Stimulated activated CD4-positive, alpha-beta T cell treated with anti-CD3 and anti-CD28 coated beads, Interleukin-4, amount 100 ng/mL, for 48 hours (primary cell): ENCODE measurements around the gene MAG.

Experiments used
- DNase-seq, 2 donors: peaks; one replicate each; pipeline ENCODE4 v3.0.0-alpha.2; 2020; ENCODE audit warnings: low read depth in 2 of 2

Gene MAG

DNA sequence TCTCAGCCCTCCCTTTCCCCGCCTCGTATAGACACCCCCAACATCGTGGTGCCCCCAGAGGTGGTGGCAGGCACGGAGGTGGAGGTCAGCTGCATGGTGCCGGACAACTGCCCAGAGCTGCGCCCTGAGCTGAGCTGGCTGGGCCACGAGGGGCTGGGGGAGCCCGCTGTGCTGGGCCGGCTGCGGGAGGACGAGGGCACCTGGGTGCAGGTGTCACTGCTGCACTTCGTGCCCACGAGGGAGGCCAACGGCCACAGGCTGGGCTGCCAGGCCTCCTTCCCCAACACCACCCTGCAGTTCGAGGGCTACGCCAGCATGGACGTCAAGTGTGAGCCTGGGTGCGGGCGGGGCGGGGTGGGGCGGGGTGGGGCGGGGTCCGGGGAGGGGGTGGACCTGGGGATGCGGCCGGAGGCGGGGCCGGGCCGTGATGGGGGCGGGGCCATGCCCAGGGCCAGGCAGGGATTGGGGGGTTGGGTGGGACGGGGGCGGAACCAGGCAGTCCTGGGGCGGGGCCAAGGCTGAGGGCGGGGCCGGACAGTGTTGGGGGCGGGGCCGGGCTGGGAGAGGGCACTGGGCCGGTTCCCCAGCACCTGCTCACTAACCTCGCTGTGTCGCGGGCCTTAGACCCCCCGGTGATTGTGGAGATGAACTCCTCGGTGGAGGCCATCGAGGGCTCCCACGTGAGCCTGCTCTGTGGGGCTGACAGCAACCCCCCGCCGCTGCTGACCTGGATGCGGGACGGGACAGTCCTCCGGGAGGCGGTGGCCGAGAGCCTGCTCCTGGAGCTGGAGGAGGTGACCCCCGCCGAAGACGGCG is 7.8 kb downstream of the MAG start:
- DNase-seq = no peak

DNA sequence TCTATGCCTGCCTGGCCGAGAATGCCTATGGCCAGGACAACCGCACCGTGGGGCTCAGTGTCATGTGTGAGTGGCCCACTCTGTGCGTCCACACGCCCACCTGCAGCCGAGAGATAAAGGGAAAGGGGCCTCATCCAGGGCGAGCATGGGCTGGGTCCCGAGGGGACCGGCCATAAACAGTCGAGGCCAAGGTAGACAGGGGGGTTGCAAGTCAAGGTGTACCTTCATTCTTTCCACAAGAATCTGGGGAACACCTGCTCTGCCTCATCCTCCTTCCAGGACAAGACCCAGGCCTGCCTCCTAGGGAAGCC is 8.3 kb downstream of the MAG start:
- DNase-seq = no peak

DNA sequence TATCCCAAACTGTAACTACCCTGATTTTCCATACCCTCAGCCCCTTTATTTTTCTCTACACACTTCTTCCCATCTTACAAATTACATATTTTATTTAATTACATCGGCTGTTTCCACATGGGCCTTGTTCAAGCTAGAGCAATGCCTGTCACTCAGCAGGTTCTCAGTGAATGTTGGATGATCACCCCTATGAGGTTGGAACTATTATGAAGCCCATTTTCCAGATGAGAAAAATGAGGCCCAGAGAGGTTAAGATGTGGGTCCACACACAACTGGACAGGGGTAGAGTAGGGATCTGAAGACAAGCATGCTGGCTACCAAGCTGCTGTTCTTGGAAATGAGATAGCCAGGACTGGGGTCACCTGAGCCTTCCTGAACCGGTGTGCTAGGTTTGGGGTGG is 10.0 kb downstream of the MAG start:
- DNase-seq = no peak

DNA sequence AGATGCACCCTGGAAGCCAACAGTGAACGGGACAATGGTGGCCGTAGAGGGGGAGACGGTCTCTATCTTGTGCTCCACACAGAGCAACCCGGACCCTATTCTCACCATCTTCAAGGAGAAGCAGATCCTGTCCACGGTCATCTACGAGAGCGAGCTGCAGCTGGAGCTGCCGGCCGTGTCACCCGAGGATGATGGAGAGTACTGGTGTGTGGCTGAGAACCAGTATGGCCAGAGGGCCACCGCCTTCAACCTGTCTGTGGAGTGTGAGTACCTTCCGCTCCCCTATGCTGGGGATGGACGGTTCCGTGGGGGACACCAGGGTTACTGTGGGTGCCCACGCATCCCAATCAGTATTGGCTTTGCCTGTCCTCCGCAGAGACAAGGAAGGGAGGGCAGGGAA is 10.5 kb downstream of the MAG start:
- no peak for DNase-seq

DNA sequence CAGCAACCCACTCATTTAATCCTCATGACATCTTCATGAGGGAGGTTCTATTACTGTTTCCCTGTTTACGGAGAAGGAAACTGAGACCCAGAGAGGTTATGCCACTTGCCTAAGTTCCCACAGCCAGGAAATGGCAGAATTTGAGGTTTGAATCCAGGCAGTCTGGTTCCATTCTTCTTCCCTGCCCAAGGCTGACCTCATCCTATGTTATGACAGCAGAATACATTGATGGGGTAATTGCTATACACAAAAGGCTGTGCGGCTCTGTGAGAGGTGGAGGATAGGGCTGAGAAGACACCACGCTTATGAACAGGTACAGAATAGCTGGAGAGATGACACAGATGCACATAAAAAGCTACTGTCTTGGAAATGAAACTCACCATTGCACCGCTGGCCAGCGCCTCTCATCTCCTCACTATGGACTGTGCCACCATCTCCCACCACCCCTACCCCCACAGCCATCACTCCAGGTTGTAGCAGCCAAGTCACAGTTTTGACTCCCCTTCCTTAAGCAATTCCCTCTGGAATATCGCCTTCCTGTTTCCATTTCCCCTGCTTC is 11.5 kb downstream of the MAG start:
- DNase-seq = no peak

DNA sequence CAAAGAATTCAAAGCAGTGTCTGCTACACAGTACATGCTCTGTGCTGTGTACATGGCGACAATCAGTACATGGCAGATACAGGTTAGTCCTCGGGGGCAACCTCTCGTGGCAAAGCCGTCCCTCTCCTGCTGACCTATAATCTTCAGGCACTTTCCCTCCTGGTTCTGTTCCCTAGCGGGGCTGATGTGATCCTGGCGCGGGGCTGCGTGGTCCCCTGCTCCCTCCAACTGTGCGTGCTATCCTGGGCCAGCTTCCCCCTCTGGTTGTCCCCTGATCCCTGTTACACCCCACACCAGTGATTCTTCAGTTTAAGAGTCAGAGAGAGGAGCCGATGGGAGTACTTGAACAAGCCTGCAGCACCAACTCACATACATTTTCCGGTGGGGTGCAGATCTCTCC is 12.1 kb downstream of the MAG start:
- no peak for DNase-seq

DNA sequence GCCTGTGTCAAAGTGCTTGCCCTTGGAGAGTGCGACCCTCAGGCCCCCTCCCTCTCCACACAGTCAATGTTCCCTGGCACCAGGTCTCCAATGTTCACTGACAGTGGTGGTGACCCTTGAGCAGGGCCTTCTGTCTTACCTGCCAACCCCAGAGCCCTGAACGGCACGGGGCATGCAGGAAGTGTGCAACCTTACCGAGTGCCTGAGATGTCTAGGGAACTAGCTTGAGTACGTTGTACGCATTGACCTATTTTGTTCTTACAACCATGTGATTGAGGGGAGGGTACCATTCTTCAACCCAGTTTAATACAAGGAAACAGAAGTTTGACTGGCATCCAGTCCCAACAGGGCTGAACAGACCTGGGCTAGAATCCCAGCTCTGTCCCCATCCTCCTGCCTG is 13.2 kb downstream of the MAG start:
- no peak for DNase-seq

DNA sequence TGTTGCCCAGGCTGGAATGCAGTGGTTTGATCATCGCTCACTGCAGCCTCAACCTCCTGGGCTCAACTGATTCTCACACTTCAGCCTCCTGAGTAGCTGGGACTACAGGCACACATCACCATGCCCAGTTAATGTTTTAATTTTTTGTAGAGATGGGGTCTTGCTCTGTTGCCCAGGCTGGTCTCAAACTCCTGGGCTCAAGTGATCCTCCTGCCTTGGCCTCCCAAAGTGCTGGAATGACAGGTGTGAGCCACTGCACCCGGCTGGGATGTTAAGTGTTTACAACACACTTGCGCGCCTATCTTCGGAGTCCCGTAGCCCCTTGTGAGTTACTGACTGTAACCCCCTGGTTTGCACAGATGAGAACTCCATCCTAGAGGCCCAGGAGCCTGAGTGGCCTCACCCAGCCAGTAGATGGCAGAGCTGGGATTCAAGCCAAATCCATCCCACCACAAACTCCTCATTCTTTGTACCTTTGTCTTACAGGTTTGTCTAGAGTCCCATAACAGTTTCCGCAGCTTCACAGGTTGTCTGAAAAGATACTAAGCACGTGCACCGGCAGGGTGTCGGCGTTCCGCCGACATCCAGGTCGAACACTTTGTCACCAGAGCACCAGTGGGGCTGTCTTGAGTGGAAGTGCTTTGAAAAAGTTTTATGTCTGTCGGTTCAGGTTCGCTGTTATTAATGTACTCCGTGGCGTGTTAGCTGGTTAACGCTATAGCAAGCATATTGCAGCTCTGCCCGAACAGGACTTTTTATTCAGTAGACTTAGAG is 14.7 kb downstream of the MAG start:
- DNase-seq = no peak

DNA sequence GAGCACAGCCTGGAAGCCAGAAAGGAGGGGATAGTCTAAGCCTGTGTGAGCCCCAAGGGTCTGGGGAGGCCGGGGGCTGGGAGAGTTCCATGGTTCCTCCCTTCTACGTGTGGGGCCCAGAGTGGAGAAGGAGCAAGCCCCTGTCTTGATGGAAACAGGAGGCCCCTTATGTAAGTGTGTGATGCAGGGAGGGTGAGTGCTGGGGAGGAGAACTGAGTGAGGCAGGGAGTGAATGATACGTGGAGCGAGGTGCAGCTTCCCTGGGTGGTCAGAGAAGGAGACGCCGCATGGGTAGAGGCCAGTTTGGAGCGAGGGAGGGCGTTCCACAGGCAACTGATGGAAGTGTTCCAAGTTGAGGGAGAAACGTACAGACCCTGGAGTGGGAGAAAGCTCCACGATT is 16.0 kb downstream of the MAG start:
- DNase-seq = no peak

DNA sequence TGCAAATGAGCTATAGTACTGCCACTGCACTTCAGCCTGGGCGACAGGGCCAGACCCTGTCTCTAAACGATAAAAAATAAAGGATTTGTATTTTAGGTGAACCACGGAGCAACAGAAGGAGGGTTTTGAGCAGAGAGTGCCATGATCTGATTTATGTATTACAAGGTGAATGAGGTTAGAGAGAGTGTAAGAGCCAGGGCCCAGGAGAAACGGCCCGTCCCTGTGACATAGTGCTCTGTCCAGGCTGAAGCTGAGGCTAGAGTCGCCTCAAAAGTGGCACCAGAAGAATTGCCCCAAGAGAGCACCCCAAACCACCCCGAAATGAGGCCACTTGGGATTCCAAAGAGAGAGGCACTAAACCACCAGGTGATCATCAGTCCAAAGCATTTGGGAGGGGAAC is 16.9 kb downstream of the MAG start:
- no peak for DNase-seq

DNA sequence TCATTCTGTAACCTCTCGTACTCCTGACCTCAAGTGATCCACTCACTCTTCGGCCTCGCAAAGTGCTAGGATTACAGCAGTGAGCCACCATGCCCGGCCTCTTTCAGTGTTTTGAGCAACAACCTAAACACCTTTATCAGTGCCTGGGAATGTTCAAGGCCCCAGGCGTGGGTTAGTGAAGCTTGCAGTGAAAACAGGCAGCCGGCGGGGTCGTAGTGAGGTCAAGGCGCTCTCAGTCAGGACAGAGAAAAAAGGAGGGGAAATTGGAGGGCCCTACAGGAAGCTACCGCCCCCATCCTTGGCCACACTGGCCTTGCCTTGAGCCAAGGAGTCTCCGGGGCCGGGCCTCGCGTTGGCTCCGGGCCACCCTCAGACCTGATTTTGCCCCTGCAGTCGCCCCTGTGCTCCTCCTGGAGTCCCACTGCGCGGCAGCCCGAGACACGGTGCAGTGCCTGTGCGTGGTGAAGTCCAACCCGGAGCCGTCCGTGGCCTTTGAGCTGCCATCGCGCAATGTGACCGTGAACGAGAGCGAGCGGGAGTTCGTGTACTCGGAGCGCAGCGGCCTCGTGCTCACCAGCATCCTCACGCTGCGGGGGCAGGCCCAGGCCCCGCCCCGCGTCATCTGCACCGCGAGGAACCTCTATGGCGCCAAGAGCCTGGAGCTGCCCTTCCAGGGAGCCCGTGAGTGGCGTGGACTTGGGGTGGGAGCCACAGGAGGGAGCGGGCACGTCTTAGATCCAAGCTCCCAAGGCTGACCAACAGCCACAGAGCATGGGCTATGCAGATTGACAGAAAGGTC is 17.7 kb downstream of the MAG start:
- no peak for DNase-seq

DNA sequence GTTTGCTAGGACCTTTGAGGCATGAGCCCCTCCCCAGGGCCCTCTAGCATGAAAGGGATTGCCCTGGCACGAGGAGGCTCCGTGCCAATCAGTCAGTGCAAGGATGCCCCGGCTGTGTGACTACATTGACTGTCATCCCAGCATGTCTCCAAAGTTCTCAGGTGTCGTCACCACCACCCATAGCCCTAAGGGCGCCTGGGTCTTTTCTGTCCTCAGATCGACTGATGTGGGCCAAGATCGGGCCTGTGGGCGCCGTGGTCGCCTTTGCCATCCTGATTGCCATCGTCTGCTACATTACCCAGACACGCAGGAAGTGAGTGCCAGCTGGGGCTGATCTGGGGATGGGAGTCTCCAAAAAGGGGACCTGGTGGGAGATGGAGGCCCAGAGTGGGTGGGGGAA is 18.4 kb downstream of the MAG start:
- DNase-seq = no peak

DNA sequence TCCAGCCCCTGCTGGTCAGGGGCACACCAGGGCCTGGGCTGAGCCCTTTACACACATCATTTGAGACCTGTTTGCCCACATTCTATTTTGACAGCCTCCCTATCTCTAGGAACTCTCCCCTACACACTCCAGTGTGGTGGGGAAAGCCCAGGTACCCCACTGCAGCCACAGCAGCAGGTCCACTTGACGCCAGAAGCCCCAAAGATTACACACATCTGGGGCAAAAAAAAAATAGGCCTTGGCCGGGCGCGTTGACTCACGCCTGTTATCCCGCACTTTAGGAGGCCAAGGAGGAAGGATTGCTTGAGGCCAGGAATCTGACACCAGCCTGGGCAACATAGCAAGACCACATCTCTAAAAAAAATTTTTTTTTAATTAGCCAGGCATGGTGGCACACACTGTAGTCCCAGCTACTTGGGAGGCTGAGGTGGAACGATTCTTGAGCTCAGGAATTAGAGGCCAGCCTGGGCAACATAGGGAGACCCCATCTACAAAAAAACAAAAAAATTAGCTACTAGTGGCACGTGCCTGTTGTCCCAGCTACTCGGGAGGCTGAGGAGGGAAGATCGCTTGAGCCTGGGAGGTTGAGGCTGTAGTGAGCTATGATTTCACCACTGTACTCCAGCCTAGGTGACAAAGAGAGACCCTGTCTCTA is 19.0 kb downstream of the MAG start:
- no peak for DNase-seq

DNA sequence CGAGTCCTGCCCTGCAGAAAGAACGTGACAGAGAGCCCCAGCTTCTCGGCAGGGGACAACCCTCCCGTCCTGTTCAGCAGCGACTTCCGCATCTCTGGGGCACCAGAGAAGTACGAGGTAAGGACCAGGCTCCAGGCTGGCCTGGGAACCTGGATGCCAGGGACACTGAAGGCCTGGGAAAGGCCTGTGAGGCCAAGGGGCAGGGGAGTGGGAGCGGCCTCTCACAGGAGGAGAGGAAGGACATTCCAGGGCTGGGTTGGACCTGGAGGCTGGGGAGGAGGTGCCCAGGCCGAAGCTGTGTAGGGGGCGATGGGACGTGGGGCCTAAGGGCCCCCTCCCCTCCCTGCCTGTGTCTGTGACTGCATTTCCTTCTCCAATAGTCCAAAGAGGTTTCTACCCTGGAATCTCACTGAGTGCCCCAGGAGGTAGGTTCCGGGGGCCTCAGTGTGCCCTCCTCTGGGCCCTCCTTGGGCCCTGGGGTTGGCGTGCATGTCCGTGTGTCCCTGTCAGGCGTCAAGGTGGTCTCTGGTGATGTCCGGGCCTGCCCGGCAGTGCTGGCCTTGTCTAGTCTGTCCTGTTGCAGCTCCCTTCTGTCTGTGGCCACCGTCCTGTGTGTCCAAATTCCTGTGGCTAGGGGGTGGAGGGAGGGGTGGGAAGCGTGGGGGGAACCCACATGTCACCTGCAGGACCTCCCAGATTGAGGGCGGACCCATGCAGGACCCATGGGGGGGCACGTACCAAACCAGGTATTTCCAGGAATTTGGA is 20.1 kb downstream of the MAG start:
- no peak for DNase-seq

DNA sequence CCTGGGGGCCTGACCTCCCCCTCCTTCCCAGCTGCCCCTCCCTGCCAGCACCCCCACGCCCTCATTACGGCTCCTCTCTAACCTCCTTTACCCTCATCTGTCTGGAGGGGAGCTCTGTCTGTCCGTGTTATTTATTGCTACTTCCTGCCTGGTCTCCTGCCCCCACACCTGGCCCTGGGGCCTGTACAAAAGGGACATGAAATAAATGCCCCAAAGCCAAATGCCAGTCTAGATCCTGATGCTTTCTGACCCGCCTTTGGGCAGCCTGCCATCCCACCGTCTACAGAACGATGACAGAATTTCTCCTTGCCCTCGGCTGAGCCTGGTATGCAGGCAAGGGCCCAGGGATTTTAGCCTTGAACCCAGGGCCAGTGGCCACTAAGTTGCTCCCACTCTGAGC is 21.6 kb downstream of the MAG start:
- no peak for DNase-seq

DNA sequence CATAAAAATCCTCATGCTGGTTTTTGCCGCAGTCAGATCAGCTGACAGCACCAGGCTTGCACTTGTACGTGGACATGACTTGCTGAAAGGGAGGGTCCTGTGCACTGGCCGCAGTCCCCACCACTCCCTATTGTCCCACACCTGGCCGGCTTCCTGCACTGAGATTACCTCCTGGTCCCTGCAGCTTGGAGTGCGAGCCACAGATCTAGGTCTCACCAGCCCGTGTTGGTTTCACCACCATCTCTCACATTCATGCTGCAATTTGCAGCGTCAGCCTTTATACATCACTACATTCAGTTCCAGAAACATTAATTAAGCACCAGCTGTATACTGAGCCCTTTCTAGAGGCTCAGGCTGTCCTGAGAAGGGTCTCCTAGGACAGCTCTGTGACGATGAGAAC is 22.1 kb downstream of the MAG start:
- no peak for DNase-seq

DNA sequence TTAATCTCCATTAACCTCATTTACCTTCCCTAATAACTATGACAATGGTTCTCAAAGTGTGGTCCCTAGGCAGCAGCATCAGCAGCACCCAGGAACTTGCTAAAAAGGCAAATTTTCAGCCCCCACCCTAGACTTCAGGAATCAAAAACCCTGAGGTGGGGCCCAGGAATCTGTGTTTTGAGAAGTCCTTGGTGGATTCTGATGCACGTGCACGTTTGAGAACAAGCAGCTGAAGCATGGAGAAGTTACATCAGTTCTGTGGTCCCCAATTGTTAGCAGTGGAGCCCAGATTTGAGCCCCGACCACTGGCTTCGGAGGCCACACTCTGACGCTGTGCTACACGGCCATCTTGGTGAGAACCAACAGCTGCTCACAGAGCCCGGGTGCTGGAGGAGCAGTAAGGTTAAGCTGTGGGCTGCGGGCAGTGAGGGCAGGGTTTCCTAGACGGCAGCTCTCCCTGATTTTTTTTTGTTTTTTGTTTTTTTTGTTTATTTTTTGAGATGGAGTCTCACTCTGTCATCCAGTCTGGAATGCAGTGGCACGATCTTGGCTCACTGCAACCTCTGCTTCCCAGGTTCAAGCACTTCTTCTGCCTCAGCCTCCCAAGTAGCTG is 23.0 kb downstream of the MAG start:
- DNase-seq = no peak

DNA sequence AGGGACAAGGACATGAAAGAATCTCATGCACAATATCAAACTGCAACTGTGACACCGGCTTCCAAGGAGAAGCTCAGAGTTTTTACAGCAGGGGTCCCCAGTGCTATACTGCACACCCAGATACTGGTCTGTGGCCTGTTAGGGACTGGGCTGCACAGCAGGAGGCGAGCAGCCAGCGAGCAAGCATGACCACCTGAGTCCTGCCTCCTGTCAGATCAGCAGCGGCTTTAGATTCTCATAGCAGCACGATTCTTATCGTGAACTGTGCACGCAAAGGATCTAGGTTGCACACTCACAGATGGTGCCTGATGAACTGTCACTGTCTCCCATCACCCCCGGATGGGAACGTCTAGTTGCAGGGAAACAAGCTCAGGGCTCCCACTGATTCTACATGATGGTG is 23.9 kb downstream of the MAG start:
- DNase-seq = no peak

DNA sequence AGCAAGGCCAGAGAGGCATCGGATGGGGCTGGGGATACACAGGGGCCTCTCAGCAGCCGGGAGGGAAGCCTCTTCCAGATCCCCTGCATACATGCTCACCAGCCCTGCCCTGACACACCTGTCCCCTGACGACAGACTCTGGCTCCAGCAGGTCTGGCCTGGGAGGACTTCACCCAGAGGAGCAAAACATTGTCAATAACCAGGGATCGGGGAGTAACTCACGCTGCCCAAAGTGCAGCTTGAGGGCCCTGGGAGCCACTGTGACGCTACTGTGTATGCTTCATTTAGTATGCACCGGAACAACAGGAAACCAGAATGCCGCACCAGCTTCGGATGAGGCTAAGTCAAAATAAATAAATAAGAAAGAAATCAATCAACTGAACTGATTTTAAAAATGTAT is 24.6 kb downstream of the MAG start:
- no peak for DNase-seq

DNA sequence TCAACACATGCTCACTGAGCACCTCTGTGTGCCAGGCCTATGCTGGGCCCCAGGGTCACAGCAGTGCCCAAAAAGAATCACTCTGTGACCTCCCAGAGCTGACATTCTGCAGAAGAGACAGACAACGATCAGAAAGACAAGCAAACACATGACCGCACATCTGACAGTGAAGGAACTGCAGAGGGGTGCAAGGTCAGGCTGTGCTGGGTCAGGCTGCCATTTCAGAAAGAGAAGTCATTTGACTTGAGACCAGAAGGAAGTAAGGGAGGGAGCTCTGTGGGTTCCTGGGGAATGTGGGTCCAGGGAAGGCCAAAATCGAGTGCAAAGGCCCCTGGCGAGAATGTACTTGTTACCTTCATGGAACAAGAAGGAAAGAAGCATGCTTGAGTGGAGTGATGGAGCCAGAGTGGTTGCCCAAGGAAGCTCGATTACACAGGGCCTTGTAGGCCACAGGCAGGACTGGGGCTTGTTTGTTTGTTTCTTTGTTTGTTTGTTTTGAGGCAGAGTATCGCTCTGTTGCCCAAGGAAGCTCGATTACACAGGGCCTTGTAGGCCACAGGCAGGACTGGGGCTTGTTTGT is 25.6 kb downstream of the MAG start:
- no peak for DNase-seq
